COR-L47 (cell line): ENCODE measurements around the gene AP4E1.
"Not testable (repeated sequence)": the region's sequence is repeated elsewhere in the genome, so short reads cannot be mapped to it uniquely, and the experiment has no call there.

Experiments used
- DNase-seq: peaks from one replicate; lab custom pipeline; 2025; lab: John Stamatoyannopoulos, UW

Gene AP4E1

DNA sequence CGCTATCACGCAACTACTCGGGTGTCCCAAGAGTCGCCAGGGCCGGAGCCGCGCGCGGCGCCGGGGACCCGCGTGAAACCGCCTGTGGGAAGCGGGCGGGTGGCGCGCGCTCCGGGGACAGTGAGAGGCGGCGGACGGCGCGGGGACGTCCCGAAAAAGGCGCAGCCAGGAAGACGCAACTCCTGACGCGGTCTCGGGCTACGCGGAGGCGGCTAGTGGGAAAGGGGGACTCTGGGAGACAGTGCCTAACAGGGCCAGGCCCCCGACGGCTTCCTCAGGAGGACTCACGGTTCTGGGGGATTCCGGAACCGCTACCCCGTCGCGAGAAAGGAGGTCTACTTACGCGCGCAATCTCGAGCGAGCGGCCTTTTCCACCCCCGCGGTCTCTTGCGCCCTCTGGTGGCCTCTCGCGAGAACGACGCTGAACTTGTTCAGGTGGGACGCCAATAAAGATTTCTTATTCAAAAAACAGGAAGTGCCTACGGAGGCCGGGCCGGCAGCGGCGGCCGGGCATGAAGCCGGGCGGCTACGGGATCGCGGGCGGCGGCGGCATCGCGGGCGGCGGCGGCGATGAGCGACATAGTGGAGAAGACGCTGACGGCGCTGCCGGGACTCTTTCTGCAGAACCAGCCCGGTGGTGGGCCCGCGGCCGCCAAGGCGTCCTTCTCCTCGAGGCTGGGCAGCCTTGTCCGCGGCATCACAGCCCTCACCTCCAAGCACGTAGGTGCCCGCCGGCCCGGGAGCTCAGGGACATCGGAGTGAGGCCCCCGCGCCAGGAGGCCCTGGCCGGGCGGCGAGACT, at the start of gene AP4E1:
Gene AP4E1 (plus strand): TSS at position 475 of the 801 bp plus-strand sequence. CDS start 96 bp downstream, at position 571.
- DNase-seq = peak; percentile 92

- DNase-seq = no peak
Observed at GRCh38 chr15:50860824-50861223, 47.7 kb upstream of the AP4E1 start.

- DNase-seq = no peak
Observed at GRCh38 chr15:50862553-50862952, 45.9 kb upstream of the AP4E1 start.

- no peak for DNase-seq
Observed at GRCh38 chr15:50864873-50865272, 43.6 kb upstream of the AP4E1 start.

GRCh38 chr15:50865515-50866353, 42.7 kb upstream of the AP4E1 start:
- no peak for DNase-seq

GRCh38 chr15:50871832-50872231, 36.7 kb upstream of the AP4E1 start:
- no peak for DNase-seq

DNA sequence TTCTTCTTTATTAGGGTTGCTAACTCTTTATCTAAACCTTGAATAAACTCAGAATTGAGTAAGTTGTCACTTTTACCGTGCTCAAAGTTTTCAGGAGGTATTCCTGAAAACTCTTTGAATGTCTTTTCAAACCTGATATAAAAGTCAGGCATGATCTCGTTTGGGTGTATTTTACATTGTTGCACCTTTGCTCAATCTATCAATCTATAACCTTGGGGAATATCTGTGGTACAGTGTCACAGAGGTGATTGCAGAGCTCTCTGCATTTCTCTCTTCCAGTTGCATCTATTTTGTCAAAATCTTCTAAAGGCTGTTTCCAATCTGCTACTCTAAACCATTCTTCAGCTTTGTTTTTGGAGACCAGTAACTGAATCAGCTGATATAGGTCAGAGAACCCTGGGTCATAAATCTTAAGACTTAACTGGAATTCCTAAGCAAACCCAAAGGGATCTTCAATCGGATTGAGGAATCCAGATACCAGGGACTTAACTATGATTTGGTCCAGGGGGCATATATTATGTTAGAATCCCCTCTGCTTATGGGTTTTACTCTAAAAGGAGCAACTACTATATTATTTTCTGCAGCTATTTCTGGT, 35.6 kb upstream of the AP4E1 start:
- no peak for DNase-seq

- no peak for DNase-seq
Observed at GRCh38 chr15:50873935-50874361, 34.5 kb upstream of the AP4E1 start.

GRCh38 chr15:50875238-50875637, 33.2 kb upstream of the AP4E1 start:
- not testable (repeated sequence) for DNase-seq

DNA sequence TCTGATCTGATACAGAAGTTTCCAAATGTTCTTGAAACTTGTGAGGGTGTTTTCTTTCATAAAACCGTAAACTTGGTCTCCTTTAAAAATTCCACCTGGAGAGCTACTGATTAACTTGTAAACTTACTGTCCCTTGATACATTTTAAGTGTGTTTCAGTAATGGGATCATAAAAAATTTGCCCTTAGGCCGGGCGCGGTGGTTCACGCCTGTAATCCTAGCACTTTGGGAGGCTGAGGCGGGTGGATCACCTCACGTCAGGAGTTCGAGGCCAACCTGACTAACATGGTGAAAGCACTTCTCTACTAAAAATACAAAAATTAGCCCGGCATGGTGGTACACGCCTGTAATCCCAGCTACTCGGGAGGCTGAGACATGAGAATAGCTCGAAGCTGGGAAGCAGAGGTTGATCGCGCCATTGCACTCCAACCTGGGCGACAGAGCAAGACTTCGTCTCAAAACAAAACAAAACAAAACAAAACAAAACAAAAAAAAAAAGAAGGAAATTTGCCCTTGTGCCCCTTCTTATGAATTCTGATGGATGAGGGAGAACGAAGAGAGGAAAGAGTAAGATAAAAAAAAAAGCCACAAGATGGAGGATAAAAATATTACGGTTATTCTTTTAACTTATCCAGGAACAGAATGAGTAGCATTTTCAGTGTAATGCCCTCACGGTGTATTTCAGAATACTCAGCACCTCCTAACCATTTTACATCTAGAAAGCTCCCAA, 32.1 kb upstream of the AP4E1 start:
- DNase-seq = no peak

- peak; percentile 77 for DNase-seq
Observed at GRCh38 chr15:50876989-50877360, 31.5 kb upstream of the AP4E1 start.

- no peak for DNase-seq
Observed at GRCh38 chr15:50879016-50879617, 29.4 kb upstream of the AP4E1 start.

- no peak for DNase-seq
Observed at GRCh38 chr15:50880206-50880605, 28.3 kb upstream of the AP4E1 start.

DNA sequence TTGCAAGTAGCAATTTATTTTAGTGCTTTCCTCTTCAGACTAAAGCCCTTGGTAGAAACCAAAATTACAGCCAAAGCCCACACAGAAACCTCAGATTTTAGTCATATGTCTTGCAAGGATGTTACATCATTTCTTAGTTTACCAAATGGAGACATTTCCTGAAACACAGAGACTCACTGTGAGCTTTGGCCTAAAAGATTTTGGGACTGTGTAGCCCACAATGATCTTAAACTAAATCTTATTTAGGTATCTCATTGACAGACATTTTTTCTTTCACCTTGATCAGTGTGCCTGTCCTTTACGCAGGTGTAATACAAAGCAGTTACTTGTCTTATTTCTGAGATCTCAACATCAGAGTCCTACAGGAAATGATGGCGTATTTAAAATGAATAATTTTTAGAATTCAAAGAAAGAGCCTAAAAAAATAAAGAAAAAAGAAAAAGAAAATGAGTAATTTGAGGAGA, 27.8 kb upstream of the AP4E1 start:
- DNase-seq = no peak

DNA sequence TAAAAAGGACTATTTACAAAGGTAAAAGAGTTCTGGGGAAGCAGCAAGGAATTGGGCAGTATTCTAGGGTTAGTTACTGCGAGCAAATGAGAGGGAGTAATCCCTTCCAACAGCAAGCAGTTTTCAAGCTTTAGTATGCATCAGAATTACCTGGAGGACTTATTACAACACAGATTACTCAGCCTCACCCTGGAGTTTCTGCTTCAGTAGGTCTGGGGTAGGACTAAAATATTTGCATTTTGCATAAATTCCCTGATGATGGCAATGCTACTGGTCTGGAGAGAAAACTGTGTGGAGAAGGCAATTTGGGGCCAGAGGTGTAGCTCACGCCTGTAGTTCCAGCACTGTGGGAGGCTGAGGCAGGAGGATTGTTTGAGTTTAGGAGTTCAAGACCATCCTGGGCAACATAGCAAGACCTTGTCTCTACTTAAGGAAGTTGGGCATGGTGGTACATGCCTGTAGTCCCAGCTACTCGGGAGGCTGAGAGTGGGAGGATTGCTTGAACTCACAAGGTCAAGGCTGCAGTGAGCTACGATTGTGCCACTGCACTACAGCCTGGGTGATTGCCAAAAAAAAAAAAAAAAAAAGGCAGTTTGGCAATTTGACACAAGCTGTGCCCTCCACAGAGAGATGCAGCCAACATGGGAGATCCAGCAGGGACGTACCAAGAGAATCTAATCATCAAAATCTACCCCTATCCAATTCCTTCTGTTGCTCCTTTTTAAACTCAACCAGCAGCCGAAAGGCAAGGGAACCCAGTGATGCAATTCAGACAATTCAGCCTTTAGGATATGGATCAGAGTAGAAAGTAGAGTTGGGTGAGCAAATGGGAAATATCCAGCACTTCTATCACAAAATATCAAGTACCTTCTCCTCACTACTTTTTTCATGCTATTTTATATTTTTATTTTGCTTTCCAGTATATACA, 27.1 kb upstream of the AP4E1 start:
- no peak for DNase-seq

- no peak for DNase-seq
Observed at GRCh38 chr15:50883903-50884302, 24.6 kb upstream of the AP4E1 start.

GRCh38 chr15:50884540-50884939, 23.9 kb upstream of the AP4E1 start:
- no peak for DNase-seq

DNA sequence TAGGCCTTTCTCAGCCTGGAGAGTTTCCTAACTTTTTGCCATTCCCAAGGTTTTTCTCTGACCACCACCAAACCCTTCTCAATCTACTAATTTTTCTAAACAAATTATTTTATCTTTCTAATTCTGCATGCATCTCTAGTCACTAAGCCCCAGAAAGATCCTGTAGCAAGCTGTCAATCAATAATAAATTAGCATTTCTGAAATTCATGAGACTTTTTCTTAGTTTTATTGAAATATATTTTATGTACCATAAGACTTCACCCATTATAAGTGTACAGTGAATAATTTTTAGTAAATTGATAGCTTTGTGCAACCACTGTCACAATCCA, 22.4 kb upstream of the AP4E1 start:
- no peak for DNase-seq

- DNase-seq = no peak
Observed at GRCh38 chr15:50886611-50887345, 21.7 kb upstream of the AP4E1 start.

DNA sequence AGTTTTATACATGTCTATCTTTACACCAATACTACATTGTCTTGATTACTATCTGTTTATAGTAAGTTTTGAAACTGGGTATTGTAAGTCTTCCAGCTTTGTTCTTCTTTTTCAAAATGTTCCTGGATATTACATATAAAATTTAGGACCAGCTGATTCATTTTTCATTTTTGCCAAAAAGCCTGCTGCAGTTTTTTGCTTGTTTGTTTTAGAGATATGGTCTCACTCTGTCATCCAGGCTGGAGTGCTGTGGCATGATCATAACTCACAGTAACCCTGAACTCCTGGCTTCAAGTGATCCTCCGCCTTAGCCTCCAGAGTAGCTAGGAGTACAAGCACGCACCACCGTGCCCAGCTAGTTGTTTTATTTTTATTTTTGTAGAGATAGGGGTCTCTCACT, 20.4 kb upstream of the AP4E1 start:
- DNase-seq = no peak
